ENCODE data around the gene TCTN3.
"Not testable (repeated sequence)": the region's sequence is repeated elsewhere in the genome, so short reads cannot be mapped to it uniquely, and the experiment has no call there.

The TCTN3 gene, protein sequence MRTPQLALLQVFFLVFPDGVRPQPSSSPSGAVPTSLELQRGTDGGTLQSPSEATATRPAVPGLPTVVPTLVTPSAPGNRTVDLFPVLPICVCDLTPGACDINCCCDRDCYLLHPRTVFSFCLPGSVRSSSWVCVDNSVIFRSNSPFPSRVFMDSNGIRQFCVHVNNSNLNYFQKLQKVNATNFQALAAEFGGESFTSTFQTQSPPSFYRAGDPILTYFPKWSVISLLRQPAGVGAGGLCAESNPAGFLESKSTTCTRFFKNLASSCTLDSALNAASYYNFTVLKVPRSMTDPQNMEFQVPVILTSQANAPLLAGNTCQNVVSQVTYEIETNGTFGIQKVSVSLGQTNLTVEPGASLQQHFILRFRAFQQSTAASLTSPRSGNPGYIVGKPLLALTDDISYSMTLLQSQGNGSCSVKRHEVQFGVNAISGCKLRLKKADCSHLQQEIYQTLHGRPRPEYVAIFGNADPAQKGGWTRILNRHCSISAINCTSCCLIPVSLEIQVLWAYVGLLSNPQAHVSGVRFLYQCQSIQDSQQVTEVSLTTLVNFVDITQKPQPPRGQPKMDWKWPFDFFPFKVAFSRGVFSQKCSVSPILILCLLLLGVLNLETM

GRCh38 chr10:95693668-95694534 lies at the start of gene TCTN3:
Gene TCTN3 (minus strand): TSS chr10:95693927. CDS start chr10:95693899, 28 bp downstream.
- intact Hi-C loops (cut with DNase I), result loop anchor here (1.0 to 10.0 kb wide), 6 partner anchors 148 to 601 kb away; partner anchors contain the start of genes CC2D2B, CCNJ and ZNF518A

GRCh38 chr10:95742962-95743535 lies 49.3 kb upstream of the TCTN3 start:
- DNase-seq, result no peak
- intact Hi-C loops (cut with DNase I), result no loop called here

More at GRCh38 chr10:95693668-95694534, at the start of gene TCTN3:
- DNase-seq, result peak; percentile 95 to 100 (median 97)

- intact Hi-C loops (cut with DNase I), result no loop called here
Observed at GRCh38 chr10:95742485-95742884, 48.8 kb upstream of the TCTN3 start.

DNA sequence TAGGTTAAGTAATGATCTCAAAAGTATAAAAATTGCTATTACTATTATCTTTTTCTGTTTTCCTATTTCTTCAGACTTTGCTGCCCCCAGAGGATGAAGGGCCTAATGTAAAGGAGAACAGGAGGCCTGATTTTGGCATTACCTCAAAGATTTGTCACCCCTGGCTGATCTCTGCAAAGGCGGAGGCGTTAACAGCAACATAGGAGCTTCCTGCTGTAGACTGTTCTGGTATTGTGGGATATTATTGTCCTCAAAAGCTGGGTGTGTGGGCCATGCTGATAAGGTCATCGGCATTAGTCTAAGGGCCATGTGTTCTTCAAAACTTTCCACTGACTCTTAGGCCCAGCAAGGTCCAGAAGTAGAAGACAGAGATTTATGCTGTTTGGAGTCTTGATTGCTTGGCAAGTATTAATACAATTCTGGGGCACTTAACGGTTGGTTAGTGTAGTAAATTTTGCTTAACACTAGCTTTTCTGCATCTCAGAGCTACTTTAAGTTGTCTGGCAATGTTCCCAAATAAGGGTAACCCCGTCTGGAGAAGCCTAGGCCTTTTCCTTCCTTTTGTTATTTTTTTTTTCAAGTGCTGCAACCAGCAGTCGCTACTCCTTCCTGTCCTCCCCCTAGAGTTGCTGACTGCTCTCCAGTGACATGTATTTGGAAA lies 48.2 kb upstream of the TCTN3 start:
- DNase-seq, result no peak
- intact Hi-C loops (cut with DNase I), result no loop called here

More at GRCh38 chr10:95742485-95742884, 48.8 kb upstream of the TCTN3 start:
- no peak for DNase-seq

GRCh38 chr10:95739056-95739455 lies 45.3 kb upstream of the TCTN3 start:
- DNase-seq, result no peak
- intact Hi-C loops (cut with DNase I), result no loop called here

GRCh38 chr10:95732907-95733306 lies 39.2 kb upstream of the TCTN3 start:
- DNase-seq; intact Hi-C loops (cut with DNase I): not testable (repeated sequence)

DNA sequence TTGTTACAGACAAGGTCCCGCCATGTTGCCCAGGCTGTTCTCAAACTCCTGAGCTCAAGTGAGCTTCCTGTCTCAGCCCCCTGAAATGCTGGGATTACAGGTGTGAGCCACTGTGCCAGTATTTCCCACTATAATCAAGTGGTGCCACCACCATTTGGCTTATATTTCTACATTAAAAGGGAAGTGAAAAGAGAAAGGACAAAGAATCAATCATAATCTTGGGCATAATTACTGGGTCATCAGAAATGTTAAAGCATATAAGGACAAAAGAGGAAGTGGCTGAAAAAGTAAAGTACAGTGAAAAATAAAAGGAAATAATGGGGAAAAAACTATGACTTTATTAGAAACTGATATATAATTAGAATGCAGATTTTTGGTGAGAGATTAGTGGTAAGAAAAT lies 36.5 kb upstream of the TCTN3 start:
- intact Hi-C loops (cut with DNase I), result no loop called here
- DNase-seq, result no peak

- intact Hi-C loops (cut with DNase I), result no loop called here
Observed at GRCh38 chr10:95729323-95730055, 35.8 kb upstream of the TCTN3 start.

GRCh38 chr10:95728526-95728925 lies 34.8 kb upstream of the TCTN3 start:
- no peak for DNase-seq
- intact Hi-C loops (cut with DNase I), result no loop called here

More at GRCh38 chr10:95729323-95730055, 35.8 kb upstream of the TCTN3 start:
- DNase-seq, result no peak

DNA sequence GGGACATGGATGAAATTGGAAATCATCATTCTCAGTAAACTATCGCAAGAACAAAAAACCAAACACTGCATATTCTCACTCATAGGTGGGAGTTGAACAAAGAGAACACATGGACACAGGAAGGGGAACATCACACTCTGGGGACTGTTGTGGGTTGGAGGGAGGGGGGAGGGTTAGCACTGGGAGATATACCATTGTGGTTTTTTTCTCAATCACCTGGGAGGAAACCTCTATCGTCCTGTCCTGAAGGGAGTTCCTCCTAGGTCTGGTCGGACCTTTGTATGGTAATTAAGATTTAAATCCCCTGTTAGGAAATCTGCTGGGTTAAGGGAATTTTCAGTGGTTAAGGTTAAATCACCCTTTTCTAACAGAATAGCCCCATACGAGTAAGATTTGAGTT lies 28.8 kb upstream of the TCTN3 start:
- DNase-seq; intact Hi-C loops (cut with DNase I): not testable (repeated sequence)

- intact Hi-C loops (cut with DNase I); DNase-seq: not testable (repeated sequence)
Observed at GRCh38 chr10:95720745-95721144, 27.0 kb upstream of the TCTN3 start.

DNA sequence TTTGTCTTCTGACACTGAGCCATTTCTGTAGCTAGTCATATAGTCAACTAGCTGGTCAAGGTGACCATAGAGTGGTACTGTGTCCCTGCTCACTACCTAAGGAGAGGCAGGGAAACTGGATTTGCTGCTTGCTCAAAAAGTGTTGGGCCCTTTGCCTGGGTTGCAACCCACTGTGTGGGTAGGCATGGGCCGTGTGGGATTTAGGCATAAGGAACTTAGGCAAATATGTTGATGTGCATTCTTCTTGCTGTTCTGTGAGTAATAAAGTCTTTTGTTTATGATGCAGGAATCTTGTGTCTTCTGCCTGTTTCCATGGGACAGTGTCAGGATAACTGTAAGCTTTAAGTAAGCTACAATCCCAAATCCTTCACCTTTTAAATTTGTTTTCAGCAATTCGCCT lies 23.1 kb upstream of the TCTN3 start:
- intact Hi-C loops (cut with DNase I), result no loop called here
- no peak for DNase-seq

DNA sequence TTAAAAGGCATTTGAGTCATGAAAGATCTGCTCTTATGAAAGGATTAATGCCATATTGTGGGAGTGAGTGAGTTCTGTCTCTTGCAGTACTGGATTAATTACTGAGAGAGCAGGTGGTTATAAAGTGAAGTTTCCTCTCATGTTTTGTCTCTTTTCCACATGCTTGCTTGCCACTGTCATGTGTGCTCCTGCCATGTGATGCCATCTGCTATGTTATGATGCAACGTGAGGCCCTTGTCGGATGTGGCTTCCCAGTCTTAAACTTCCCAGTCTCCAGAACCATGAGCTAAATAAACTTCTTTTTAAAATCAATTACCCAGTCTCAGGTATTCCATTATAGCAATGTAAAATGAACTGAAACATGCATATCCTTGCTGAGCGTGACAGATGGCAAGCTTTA lies 22.7 kb upstream of the TCTN3 start:
- no peak for DNase-seq
- intact Hi-C loops (cut with DNase I), result no loop called here

DNA sequence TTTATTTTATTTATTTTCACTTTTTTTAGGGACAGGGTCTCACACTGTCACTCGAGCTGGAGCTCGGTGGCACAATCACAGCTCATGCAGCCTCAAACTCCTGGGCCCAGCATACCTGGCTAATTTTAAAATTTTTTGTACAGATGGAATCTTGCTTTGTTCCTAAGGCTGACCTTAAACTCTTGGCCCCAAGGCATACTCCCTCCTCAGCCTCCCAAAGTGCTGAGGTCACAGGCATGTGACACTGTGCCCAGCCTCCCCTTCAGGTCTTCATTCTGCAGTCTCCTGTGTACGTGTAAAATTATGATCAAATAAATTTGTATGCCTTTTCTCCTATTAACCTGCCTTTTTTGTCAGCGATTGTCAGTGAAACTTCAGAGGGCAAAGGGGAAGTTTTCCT lies 17.8 kb upstream of the TCTN3 start:
- intact Hi-C loops (cut with DNase I), result no loop called here
- no peak for DNase-seq

GRCh38 chr10:95706990-95707389 lies 13.3 kb upstream of the TCTN3 start:
- peak in 1 of 10 donors; percentile 64 for DNase-seq
- intact Hi-C loops (cut with DNase I), result no loop called here

GRCh38 chr10:95706573-95706972 lies 12.8 kb upstream of the TCTN3 start:
- intact Hi-C loops (cut with DNase I), result no loop called here
- peak in 1 of 10 donors; percentile 61 for DNase-seq

DNA sequence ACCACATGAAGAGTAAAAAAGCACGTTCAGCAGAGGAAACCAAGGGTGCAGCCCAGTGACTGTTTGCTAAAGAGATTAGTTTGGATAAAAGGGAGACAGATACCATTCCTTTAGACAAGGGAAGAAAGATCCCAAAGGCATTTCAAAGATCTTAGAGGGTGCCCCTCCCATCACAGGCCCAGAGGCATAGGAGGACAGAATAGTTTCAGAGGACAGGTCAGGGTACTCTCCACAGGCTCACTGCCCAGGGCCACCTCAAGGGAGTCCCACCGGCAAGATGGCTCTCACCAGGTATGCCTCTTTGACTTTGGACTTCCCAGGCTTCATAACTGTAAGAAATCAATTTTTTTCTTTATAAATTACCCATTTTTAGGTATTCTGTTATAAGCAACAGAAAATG lies 4.7 kb upstream of the TCTN3 start:
- no peak for DNase-seq
- intact Hi-C loops (cut with DNase I), result loop anchor here (10.0 kb wide), 1 partner anchor 596 kb away; no protein-coding TSS in a partner anchor

DNA sequence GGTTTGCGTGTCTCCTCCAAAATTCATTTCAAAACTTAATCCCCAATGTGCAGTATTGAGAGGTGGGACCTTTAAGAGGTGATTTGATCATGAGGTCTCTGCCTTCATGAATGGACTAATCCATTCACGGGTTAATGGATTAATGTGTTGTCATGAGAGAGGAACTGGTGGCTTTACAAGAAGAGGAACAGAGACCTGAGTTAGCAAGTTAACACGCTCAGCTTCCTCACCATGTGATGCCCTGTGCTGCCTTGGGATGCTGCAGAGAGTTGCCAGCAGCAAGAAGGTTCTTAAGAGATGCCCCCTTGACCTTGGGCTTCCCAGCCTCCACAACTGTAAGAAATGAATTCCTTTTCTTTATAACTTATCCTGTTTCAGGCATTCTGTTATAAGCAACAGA lies 3.7 kb upstream of the TCTN3 start:
- intact Hi-C loops (cut with DNase I), result loop anchor here (10.0 kb wide), 1 partner anchor 597 kb away; no protein-coding TSS in a partner anchor

GRCh38 chr10:95694665-95695064 lies 938 bp upstream of the TCTN3 start:
- no peak for DNase-seq
- intact Hi-C loops (cut with DNase I), result loop anchor here (1.0 to 10.0 kb wide), 6 partner anchors 148 to 600 kb away; partner anchors contain the start of genes CC2D2B, CCNJ and ZNF518A

More for the DNA sequence above, 3.7 kb upstream of the TCTN3 start:
- DNase-seq, result no peak
